K562 (cell line): ENCODE results near the gene PRKCB. TPM values are rescaled to one million over a fixed set of nuclear protein-coding genes. Genes with fewer than 3 reads are reported as not detected.

ENCODE experiments used
- ATAC-seq: fragments of 200-7000 bp; cut with Tn5 transposase; 3 replicates; pipeline ENCODE4 v1.9.1; 2020; ENCODE audit warnings: moderate library complexity
- BruUV-seq: library from RNA; stranded (reverse); fragments of 400-500 nt; replicated peaks from 2 replicates; lab custom pipeline; 2021; lab: Mats Ljungman, UMichigan
- CTCF ChIA-PET: fragments of 300-600 bp; formaldehyde crosslinking; extraction: SDS; loops from one replicate; lab custom pipeline; 2021; ENCODE audit warnings: low intra/inter-chr PET ratio; lab: Yijun Ruan, JAX
- POLR2A ChIA-PET: fragments of 300-600, 350-650 bp; sonication (Branson Sonifier 250); formaldehyde crosslinking; extraction: SDS; loops from one replicate; lab custom pipeline; 2021; ENCODE audit warnings: antibody characterized with exemption, inconsistent platforms; lab: Yijun Ruan, JAX
- DNase-seq, 4 experiments: peaks; one replicate each; pipeline versions ENCODE4 v3.0.0 to v3.0.0-alpha.2; 2011 to 2018; ENCODE audit warnings: low spot score in 3 of 4, mixed read lengths in 3 of 4; ENCODE audit errors: extremely low read depth in 1 of 4
- FAIRE-seq: peaks from 2 replicates; lab custom pipeline; 2011; peaks lifted over from hg19 to GRCh38; lab: Jason Lieb, UNC
- H2AFZ ChIP-seq: 2 replicates; pipeline ENCODE4 v1.6.0; 2011; ENCODE audit warnings: low read depth, low read length, control low read depth, inconsistent platforms
- H3K27ac ChIP-seq: fragments of 200-600 bp; 3 replicates; pipeline ENCODE4 v1.8.0; 2011; ENCODE audit warnings: low read depth, mild to moderate bottlenecking, control low read depth, inconsistent platforms, low read length, moderate library complexity, mixed read lengths; ENCODE audit errors: extremely low read depth
- H3K27me3 ChIP-seq, 2 experiments: fragments of 300-600 bp in 1 of 2; 2 replicates in 1 of 2; 3 replicates in 1 of 2; pipeline versions ENCODE4 v1.6.0 to v1.8.0; 2011; ENCODE audit warnings: inconsistent platforms in 2 of 2, low read length in 2 of 2, mild to moderate bottlenecking in 1 of 2, mixed read lengths in 1 of 2, moderate library complexity in 1 of 2; ENCODE audit not compliant: control insufficient read depth in 2 of 2, insufficient read depth in 2 of 2
- H3K36me3 ChIP-seq: fragments of 300-600 bp; 3 replicates; pipeline ENCODE4 v1.8.0; 2011; ENCODE audit warnings: mild to moderate bottlenecking, low read length, inconsistent platforms; ENCODE audit not compliant: control insufficient read depth, insufficient read depth
- H3K4me1 ChIP-seq, 2 experiments: fragments of 200-600 bp in 1 of 2; replicated peaks in 1 of 2; 2 replicates in 1 of 2; 3 replicates in 1 of 2; pipeline versions ENCODE4 v1.5.1 to v1.8.0; 2011; ENCODE audit warnings: inconsistent platforms in 2 of 2, low read length in 2 of 2, mild to moderate bottlenecking in 1 of 2, mixed read lengths in 1 of 2, moderate library complexity in 1 of 2; ENCODE audit not compliant: control insufficient read depth in 2 of 2, insufficient read depth in 2 of 2
- H3K4me2 ChIP-seq: 2 replicates; pipeline ENCODE4 v1.6.1; 2011; ENCODE audit warnings: low read length, control low read depth, inconsistent platforms, mixed read lengths; ENCODE audit not compliant: insufficient read depth
- H3K4me3 ChIP-seq: fragments of 200-600 bp; sonication (generic), shearing (Covaris generic); 2 replicates; pipeline ENCODE4 v1.5.1; 2016; ENCODE audit warnings: control low read depth, inconsistent platforms
- H3K79me2 ChIP-seq: fragments of 200-600 bp; 3 replicates; pipeline ENCODE4 v1.8.0; 2011; ENCODE audit warnings: low read length, inconsistent platforms; ENCODE audit not compliant: control insufficient read depth, insufficient read depth
- H3K9ac ChIP-seq, 2 experiments: 2 replicates each; pipeline versions ENCODE4 v1.6.0 to v1.6.1; 2011; ENCODE audit warnings: low read depth in 2 of 2, low read length in 2 of 2, control low read depth in 1 of 2, inconsistent platforms in 1 of 2, mild to moderate bottlenecking in 1 of 2, mixed read lengths in 1 of 2; ENCODE audit not compliant: insufficient read depth in 1 of 2
- H3K9me1 ChIP-seq: one replicate; pipeline ENCODE4 v1.6.0; 2011; ENCODE audit warnings: inconsistent platforms, mild to moderate bottlenecking, low read length, moderate library complexity; ENCODE audit not compliant: control insufficient read depth, insufficient read depth
- H3K9me3 ChIP-seq: replicated peaks from 2 replicates; pipeline ENCODE4 v1.5.1; 2011; ENCODE audit warnings: low read depth, low read length, inconsistent platforms; ENCODE audit not compliant: control insufficient read depth, insufficient read depth
- H4K20me1 ChIP-seq: replicated peaks from 2 replicates; pipeline ENCODE4 v1.6.1; 2011; ENCODE audit warnings: low read length, inconsistent platforms, mixed read lengths; ENCODE audit not compliant: control insufficient read depth, insufficient read depth
- CEBPG ChIP-seq, 3 experiments: fragments of 200-800 bp in 1 of 3; sonication (Bioruptor generic) in 1 of 3; sonication (generic) in 1 of 3; formaldehyde crosslinking in 1 of 3; IDR thresholded peaks in 2 of 3; conservative IDR thresholded peaks in 1 of 3; 2 replicates each; pipeline versions ENCODE4 v1.6.1 to v1.8.0; 2016 to 2022; ENCODE audit warnings: missing compliant biosample characterization in 2 of 3, missing genetic modification characterization in 2 of 3, mild to moderate bottlenecking in 1 of 3, missing genetic modification reagents in 1 of 3
- EGR1 ChIP-seq: fragments of 450-650 bp; conservative IDR thresholded peaks from 2 replicates; pipeline ENCODE4 v1.6.1; 2017; ENCODE audit warnings: mild to moderate bottlenecking
- PKNOX1 ChIP-seq: fragments of 450-650 bp; IDR thresholded peaks from 2 replicates; pipeline ENCODE4 v1.6.1; 2016
- ZFX ChIP-seq: sonication (generic); formaldehyde crosslinking; IDR thresholded peaks from 2 replicates; pipeline ENCODE4 v1.8.0; 2022; ENCODE audit warnings: mild to moderate bottlenecking, missing genetic modification reagents, moderate library complexity
- WGBS: fragments of 100-300 bp; shearing (Covaris generic); methylation state at CpG from one replicate; pipeline ENCODE4 v1.1.6; 2016; ENCODE audit warnings: low coverage, mixed read lengths; ENCODE audit not compliant: insufficient coverage; ENCODE audit errors: missing lambda C conversion rate; 5-methylcytosine and 5-hydroxymethylcytosine counted together
- in situ Hi-C: fragments of 300-500 bp; cut with MboI; formaldehyde crosslinking; loops from 4 replicates; pipeline ENCODE4 v1.15.0; 2018; ENCODE audit warnings: inconsistent platforms, mixed read lengths
- intact Hi-C: fragments of 100-400 bp; cut with micrococcal nuclease; formaldehyde crosslinking; loops from 2 replicates; pipeline ENCODE4 v1.14.2; 2022
- polyA plus RNA-seq, 8 experiments: library from polyadenylated mRNA; depleted of rRNA in 4 of 8; stranded (reverse) in 5 of 8; unstranded in 3 of 8; fragments of >200 nt; fragmentation: Nextera tagmentation in 2 of 8; fragmentation: Illumina TruSeq in 1 of 8; extraction: Ambion mirVana in 2 of 8; extraction: Trizol in 1 of 8; gene quantifications; 2 replicates each; pipeline versions ENCODE4 v1.2.1 to v1.2.3, GENCODE V29; 2011 to 2014; ENCODE audit warnings: inconsistent platforms in 1 of 8, missing spikeins in 1 of 8
- total RNA-seq, 7 experiments: library from RNA; depleted of rRNA in 6 of 7; stranded (reverse); fragments of >200 nt in 6 of 7; fragmentation: Illumina TruSeq in 2 of 7; extraction: Trizol in 2 of 7; gene quantifications; 2 replicates each; pipeline versions ENCODE4 v1.2.1 to v1.2.3, GENCODE V29; 2011 to 2021; ENCODE audit warnings: low replicate concordance in 1 of 7

The PRKCB gene
- total and polyA plus RNA-seq, 9 of the 15 experiments (the other 6 are each of a cell fraction or from before 2014, with no cell fraction given), result 49.9 to 276 (median 148) TPM

GRCh38 chr16:23975293-23975692 lies 139.5 kb downstream of the PRKCB start:
- FAIRE-seq, result no peak
- H3K36me3 ChIP-seq, result peaks cover 76% of the 10 kb centered on the region; the same call in 2 of the 3 replicates
- intact Hi-C loops, result no loop called here
- no peak overlapping the region for H2AFZ ChIP-seq
- H3K27me3 ChIP-seq, result no peaks in the 10 kb centered on the region
- no peak for DNase-seq
- H3K9me3 ChIP-seq, result no peaks in the 10 kb centered on the region
- no peak overlapping the region for H3K9ac ChIP-seq
- ChIA-PET CTCF (no interaction called here), POLR2A (interaction anchor here (0.6 to 1.1 kb wide), 2 partner anchors 9 to 10 kb away, joined by 3 to 4 read pairs; no protein-coding TSS in a partner anchor)
- peaks cover 8% of the 10 kb centered on the region for H3K9me1 ChIP-seq
- ATAC-seq, result no peak
- in situ Hi-C loops, result no loop called here
- TF ChIP-seq ZFX (CRISPR knock-in tag), result no peak
- 0 out of 2 replicates have a peak, but pooled peaks have one; percentile 19 for TF ChIP-seq EGR1
- TF ChIP-seq PKNOX1, result 0 out of 2 replicates have a peak, but pooled peaks have one; percentile 22
- TF ChIP-seq CEBPG (CRISPR knock-in tag; IDR thresholded peaks at IDR 0.05), result 0 out of 2 replicates have a peak, but pooled peaks have one; percentile 9
- TF ChIP-seq CEBPG (tag; conservative IDR thresholded peaks at IDR 0.05 in 1 of 2, IDR thresholded peaks at IDR 0.05 in 1 of 2), result no peak
- BruUV-seq, result no TSS peak
- H3K79me2 ChIP-seq, result peaks cover 94% of the 10 kb centered on the region
- no peak overlapping the region for H3K4me3 ChIP-seq
- peaks cover 2 to 6% of the 10 kb centered on the region in 2 experiments; a peak in 2 of 5 replicates for H3K4me1 ChIP-seq
- H3K4me2 ChIP-seq, result no peak overlapping the region
- peaks cover 23% of the 10 kb centered on the region for H4K20me1 ChIP-seq
- no peak overlapping the region for H3K27ac ChIP-seq
- WGBS, result 91% methylated on average over 5 of the region's 5 CpGs
